NT2/D1 (cell line): Measurements from ENCODE around the gene SNHG17.
"Not testable (repeated sequence)": the region's sequence is repeated elsewhere in the genome, so short reads cannot be mapped to it uniquely, and the experiment has no call there.

ENCODE experiments used
- DNase-seq: peaks from one replicate; pipeline ENCODE4 v3.0.0-alpha.2; 2011; ENCODE audit warnings: low read depth, low spot score
- H3K27me3 ChIP-seq: 2 replicates; pipeline ENCODE4 v1.6.0; 2011; ENCODE audit warnings: mild to moderate bottlenecking; ENCODE audit not compliant: insufficient read length, insufficient read depth
- H3K36me3 ChIP-seq: 2 replicates; pipeline ENCODE4 v1.6.1; 2011; ENCODE audit warnings: mild to moderate bottlenecking, low read length, mixed read lengths; ENCODE audit not compliant: insufficient read depth, insufficient read length
- H3K4me1 ChIP-seq: 2 replicates; pipeline ENCODE4 v1.5.1; 2011; ENCODE audit not compliant: insufficient read depth, insufficient read length
- H3K4me3 ChIP-seq: 2 replicates; pipeline ENCODE4 v1.5.1; 2011; ENCODE audit warnings: low read depth; ENCODE audit not compliant: insufficient read length
- H3K9ac ChIP-seq: 2 replicates; pipeline ENCODE4 v1.6.0; 2011; ENCODE audit warnings: low read depth; ENCODE audit not compliant: insufficient read length
- H3K9me3 ChIP-seq: 2 replicates; pipeline ENCODE4 v1.5.1; 2011; ENCODE audit warnings: mild to moderate bottlenecking, low read length; ENCODE audit not compliant: insufficient read depth
- SUZ12 ChIP-seq: IDR thresholded peaks from 2 replicates; pipeline ENCODE4 v1.6.1; 2011; ENCODE audit not compliant: insufficient read length, insufficient read depth; ENCODE audit errors: extremely low read depth
- YY1 ChIP-seq: IDR thresholded peaks from 2 replicates; pipeline ENCODE4 v1.6.1; 2011; ENCODE audit not compliant: insufficient read length, insufficient read depth
- ZNF274 ChIP-seq: IDR thresholded peaks from 2 replicates; pipeline ENCODE4 v1.6.1; 2011; ENCODE audit warnings: mild to moderate bottlenecking, low read depth, low read length

SNHG17 gene

GRCh38 chr20:38418509-38419204, 16.5 kb downstream of the SNHG17 start:
- no peak overlapping the region for H3K4me3 ChIP-seq
- H3K27me3 ChIP-seq: no peaks in the 10 kb centered on the region
- H3K4me1 ChIP-seq: peaks cover 4% of the 10 kb centered on the region
- no peak for DNase-seq
- peaks cover 89% of the 10 kb centered on the region for H3K36me3 ChIP-seq
- H3K9me3 ChIP-seq: no peaks in the 10 kb centered on the region
- no peak overlapping the region for H3K9ac ChIP-seq
- TF ChIP-seq SUZ12 (no peak), YY1 (no peak), ZNF274 (no peak)

GRCh38 chr20:38414769-38415450, 20.2 kb downstream of the SNHG17 start:
- Histone ChIP-seq H3K4me3 (no peak overlapping the region), H3K4me1 (peaks cover 4% of the 10 kb centered on the region), H3K9me3 (no peaks in the 10 kb centered on the region), H3K27me3 (no peaks in the 10 kb centered on the region), H3K36me3 (peaks cover 81% of the 10 kb centered on the region), H3K9ac (no peak overlapping the region)
- no peak for TF ChIP-seq YY1
- no peak for TF ChIP-seq SUZ12
- no peak for TF ChIP-seq ZNF274
- DNase-seq: no peak

- H3K27me3 ChIP-seq: no peaks in the 10 kb centered on the region
- H3K9me3 ChIP-seq: no peaks in the 10 kb centered on the region
- H3K36me3 ChIP-seq: peaks cover 63% of the 10 kb centered on the region
- H3K4me3 ChIP-seq: no peak overlapping the region
- no peak for DNase-seq
- no peaks in the 10 kb centered on the region for H3K4me1 ChIP-seq
- TF ChIP-seq ZNF274: no peak
- TF ChIP-seq YY1: no peak
- no peak for TF ChIP-seq SUZ12
- H3K9ac ChIP-seq: no peak overlapping the region
Measured at GRCh38 chr20:38412877-38413577, 22.1 kb downstream of the SNHG17 start.

GRCh38 chr20:38407822-38408221, 27.3 kb downstream of the SNHG17 start:
- H3K36me3 ChIP-seq: peaks cover 20% of the 10 kb centered on the region
- H3K4me3 ChIP-seq, H3K4me1 ChIP-seq, H3K9ac ChIP-seq, H3K27me3 ChIP-seq, DNase-seq: not testable (repeated sequence)
- H3K9me3 ChIP-seq: peaks cover 34% of the 10 kb centered on the region

- TF ChIP-seq ZNF274 (no peak), YY1 (no peak), SUZ12 (no peak)
- H3K4me3 ChIP-seq: no peak overlapping the region
- H3K9me3 ChIP-seq: peaks cover 34% of the 10 kb centered on the region
- peaks cover 15% of the 10 kb centered on the region for H3K36me3 ChIP-seq
- H3K27me3 ChIP-seq: no peaks in the 10 kb centered on the region
- no peaks in the 10 kb centered on the region for H3K4me1 ChIP-seq
- no peak overlapping the region for H3K9ac ChIP-seq
- DNase-seq: no peak
Measured at GRCh38 chr20:38407321-38407720, 27.8 kb downstream of the SNHG17 start.

GRCh38 chr20:38406476-38406875, 28.7 kb downstream of the SNHG17 start:
- peaks cover 9% of the 10 kb centered on the region for H3K36me3 ChIP-seq
- no peak overlapping the region for H3K9ac ChIP-seq
- no peaks in the 10 kb centered on the region for H3K4me1 ChIP-seq
- DNase-seq: no peak
- peaks cover 34% of the 10 kb centered on the region for H3K9me3 ChIP-seq
- TF ChIP-seq YY1 (no peak), ZNF274 (no peak), SUZ12 (no peak)
- no peak overlapping the region for H3K4me3 ChIP-seq
- no peaks in the 10 kb centered on the region for H3K27me3 ChIP-seq

- Histone ChIP-seq H3K9me3 (peaks cover 34% of the 10 kb centered on the region), H3K4me1 (no peaks in the 10 kb centered on the region)
- TF ChIP-seq ZNF274 (no peak), SUZ12 (no peak), YY1 (no peak)
Measured at GRCh38 chr20:38405132-38405531, 30.0 kb downstream of the SNHG17 start.

More at GRCh38 chr20:38405132-38405531, 30.0 kb downstream of the SNHG17 start:
- no peaks in the 10 kb centered on the region for H3K27me3 ChIP-seq
- no peak overlapping the region for H3K4me3 ChIP-seq
- no peak for DNase-seq
- no peaks in the 10 kb centered on the region for H3K36me3 ChIP-seq
- H3K9ac ChIP-seq: no peak overlapping the region
